HepG2 (cell line): ENCODE results near the gene TIMM13. TPM values are rescaled to one million over a fixed set of nuclear protein-coding genes. Genes with fewer than 3 reads are reported as not detected.
A peak's percentile ranks its signal among the peaks of the same experiment; 100 is the strongest.

ENCODE experiments used
- ATAD3A ChIP-seq: sonication (generic); formaldehyde crosslinking; IDR thresholded peaks from 2 replicates; pipeline ENCODE4 v1.4.0; 2020; ENCODE audit warnings: missing genetic modification reagents
- FOSL2 ChIP-seq: sonication (generic); formaldehyde crosslinking; IDR thresholded peaks from 2 replicates; pipeline ENCODE4 v1.4.0; 2020; ENCODE audit warnings: missing genetic modification reagents
- GABPB1 ChIP-seq: IDR thresholded peaks from 2 replicates; pipeline ENCODE4 v1.6.1; 2016; ENCODE audit warnings: mild to moderate bottlenecking, missing genetic modification reagents, moderate library complexity, missing compliant biosample characterization
- HOXA7 ChIP-seq: sonication (generic); formaldehyde crosslinking; IDR thresholded peaks from 2 replicates; pipeline ENCODE4 v1.8.1; 2022; ENCODE audit warnings: mild to moderate bottlenecking, missing genetic modification reagents, moderate library complexity
- KLF15 ChIP-seq: sonication (generic); formaldehyde crosslinking; IDR thresholded peaks from 2 replicates; pipeline ENCODE4 v1.8.1; 2023; ENCODE audit warnings: borderline replicate concordance, mild to moderate bottlenecking, inconsistent platforms, missing genetic modification reagents, mixed read lengths
- KLF16 ChIP-seq, 2 experiments: sonication (generic) in 1 of 2; formaldehyde crosslinking in 1 of 2; IDR thresholded peaks; 2 replicates each; pipeline versions ENCODE4 v1.6.1 to v1.8.0; 2016 to 2023; ENCODE audit warnings: missing genetic modification reagents in 2 of 2, missing compliant biosample characterization in 1 of 2
- MTA1 ChIP-seq: sonication (generic); formaldehyde crosslinking; IDR thresholded peaks from 2 replicates; pipeline ENCODE4 v1.4.0; 2020; ENCODE audit warnings: missing genetic modification reagents, mild to moderate bottlenecking, borderline replicate concordance
- NCOR1 ChIP-seq: fragments of 200-600 bp; sonication (generic); IDR thresholded peaks from 2 replicates; pipeline ENCODE4 v1.7.0; 2017; ENCODE audit warnings: antibody characterized with exemption, low read length, borderline replicate concordance
- NFE2 ChIP-seq: sonication (generic); formaldehyde crosslinking; IDR thresholded peaks from 2 replicates; pipeline ENCODE4 v1.4.0; 2020; ENCODE audit warnings: missing genetic modification reagents
- NR2F2 ChIP-seq: IDR thresholded peaks from 2 replicates; pipeline ENCODE4 v1.6.1; 2012; ENCODE audit warnings: low read depth, inconsistent platforms, borderline replicate concordance
- NRL ChIP-seq: sonication (generic); formaldehyde crosslinking; IDR thresholded peaks from 2 replicates; pipeline ENCODE4 v1.5.0; 2020; ENCODE audit warnings: missing genetic modification reagents, mild to moderate bottlenecking, moderate library complexity, borderline replicate concordance
- POLR2A ChIP-seq, 2 experiments: IDR thresholded peaks; 2 replicates each; pipeline ENCODE4 v1.6.1; 2011; ENCODE audit warnings: low read depth in 2 of 2, low read length in 2 of 2, mild to moderate bottlenecking in 1 of 2, moderate library complexity in 1 of 2; ENCODE audit not compliant: insufficient read depth in 1 of 2
- RARA ChIP-seq: IDR thresholded peaks from 2 replicates; pipeline ENCODE4 v1.6.1; 2016; ENCODE audit warnings: missing genetic modification reagents, missing compliant biosample characterization
- SALL1 ChIP-seq: sonication (generic); formaldehyde crosslinking; IDR thresholded peaks from 2 replicates; pipeline ENCODE4 v1.8.0; 2022; ENCODE audit warnings: mild to moderate bottlenecking, missing genetic modification reagents
- SKIL ChIP-seq: sonication (generic); formaldehyde crosslinking; IDR thresholded peaks from 2 replicates; pipeline ENCODE4 v1.8.0; 2022; ENCODE audit warnings: missing genetic modification reagents, mild to moderate bottlenecking, moderate library complexity, borderline replicate concordance
- SOX13 ChIP-seq, 3 experiments: fragments of 450-650 bp in 1 of 3; sonication (generic) in 1 of 3; formaldehyde crosslinking in 1 of 3; IDR thresholded peaks in 2 of 3; conservative IDR thresholded peaks in 1 of 3; 2 replicates each; pipeline versions ENCODE4 v1.5.0 to v1.6.1; 2016 to 2020; ENCODE audit warnings: antibody characterized with exemption in 1 of 3, mild to moderate bottlenecking in 1 of 3, missing compliant biosample characterization in 1 of 3, missing genetic modification reagents in 1 of 3, moderate library complexity in 1 of 3
- ZFP37 ChIP-seq: sonication (generic); formaldehyde crosslinking; IDR thresholded peaks from 2 replicates; pipeline ENCODE4 v1.4.0; 2020; ENCODE audit warnings: missing genetic modification reagents, borderline replicate concordance
- ZNF280D ChIP-seq: sonication (generic); formaldehyde crosslinking; IDR thresholded peaks from 2 replicates; pipeline ENCODE4 v1.5.1; 2020; ENCODE audit warnings: mild to moderate bottlenecking, missing genetic modification reagents
- ZNF292 ChIP-seq: sonication (generic); formaldehyde crosslinking; IDR thresholded peaks from 2 replicates; pipeline ENCODE4 v1.8.1; 2022; ENCODE audit warnings: mild to moderate bottlenecking, low read depth, missing genetic modification reagents, borderline replicate concordance
- ZNF501 ChIP-seq: sonication (generic); formaldehyde crosslinking; IDR thresholded peaks from 2 replicates; pipeline ENCODE4 v1.5.1; 2020; ENCODE audit warnings: mild to moderate bottlenecking, moderate library complexity, missing genetic modification reagents
- ZNF558 ChIP-seq: sonication (generic); formaldehyde crosslinking; IDR thresholded peaks from 2 replicates; pipeline ENCODE4 v1.9.0; 2022; ENCODE audit warnings: mild to moderate bottlenecking, missing genetic modification reagents, borderline replicate concordance
- ZNF605 ChIP-seq: sonication (generic); formaldehyde crosslinking; IDR thresholded peaks from 2 replicates; pipeline ENCODE4 v1.8.0; 2022; ENCODE audit warnings: mild to moderate bottlenecking, missing genetic modification reagents
- ZSCAN12 ChIP-seq: sonication (generic); formaldehyde crosslinking; IDR thresholded peaks from 2 replicates; pipeline ENCODE4 v1.9.0; 2021; ENCODE audit warnings: mild to moderate bottlenecking, missing genetic modification reagents
- polyA plus RNA-seq, 8 experiments: library from polyadenylated mRNA; depleted of rRNA in 3 of 8; stranded (reverse) in 7 of 8; unstranded in 1 of 8; fragments of >200 nt; fragmentation: Illumina TruSeq in 4 of 8; extraction: Trizol in 4 of 8; gene quantifications; 2 replicates each; pipeline versions ENCODE4 v1.2.1 to v1.2.3, GENCODE V29; 2011 to 2016; ENCODE audit warnings: low read depth in 4 of 8, missing spikeins in 1 of 8, mixed read lengths in 1 of 8; ENCODE audit not compliant: insufficient read depth in 1 of 8
- total RNA-seq, 5 experiments: library from RNA; depleted of rRNA; stranded (reverse); fragments of >200 nt; fragmentation: Illumina TruSeq; extraction: Trizol; gene quantifications; 2 replicates each; pipeline ENCODE4 v1.2.3, GENCODE V29; 2016; ENCODE audit warnings: low read depth in 1 of 5
- TF ChIP-seq, protein P1 (sequence below): IDR thresholded peaks from 2 replicates; pipeline ENCODE4 v1.6.1; 2016; ENCODE audit warnings: missing genetic modification reagents, missing compliant biosample characterization

TIMM13 gene
- total and polyA plus RNA-seq, 2 of the 13 experiments (the other 11 are each of a cell fraction or from before 2014, with no cell fraction given) = 48.4 to 108 TPM

GRCh38 chr19:2394442-2395292, 32.7 kb downstream of the TIMM13 start (continued):
- TF ChIP-seq ZNF280D (CRISPR knock-in tag) (0 out of 2 replicates have a peak, but pooled peaks have one; percentile 30), KLF16 (CRISPR knock-in tag; IDR thresholded peaks at IDR 0.05) (peak in 1 of 2 experiments; percentile 62; a peak in 2 of 4 replicates), ZNF501 (CRISPR knock-in tag) (no peak), KLF15 (no peak), SOX13 (IDR thresholded peaks at IDR 0.05) (no peak), SOX13 (CRISPR knock-in tag; conservative IDR thresholded peaks at IDR 0.05 in 1 of 2, IDR thresholded peaks at IDR 0.05 in 1 of 2) (peak in 1 of 2 experiments; percentile 54; a peak in 1 of 4 replicates), HOXA7 (CRISPR knock-in tag) (no peak), NCOR1 (peak; percentile 76; the same call in 1 of the 2 replicates), SKIL (no peak), ZNF605 (CRISPR knock-in tag) (no peak), ZNF292 (CRISPR knock-in tag) (peak; percentile 58; the same call in 1 of the 2 replicates), NR2F2 (no peak), FOSL2 (peak; percentile 64), POLR2A (IDR thresholded peaks at IDR 0.05; ENCODE audit: insufficient read depth in 1 of 2, low read depth in 2 of 2, low read length in 2 of 2) (peak in 1 of 2 experiments; percentile 27; a peak in 1 of 4 replicates), NRL (CRISPR knock-in tag) (no peak), ZSCAN12 (CRISPR knock-in tag) (no peak), ZNF558 (CRISPR knock-in tag) (no peak), ATAD3A (CRISPR knock-in tag) (no peak), MTA1 (no peak), RARA (CRISPR knock-in tag) (peak; percentile 74), SALL1 (CRISPR knock-in tag) (peak; percentile 99), GABPB1 (peak; percentile 29; the same call in 1 of the 2 replicates), NFE2 (CRISPR knock-in tag) (no peak), ZFP37 (CRISPR knock-in tag) (no peak)
- TF ChIP-seq, protein P1, sequence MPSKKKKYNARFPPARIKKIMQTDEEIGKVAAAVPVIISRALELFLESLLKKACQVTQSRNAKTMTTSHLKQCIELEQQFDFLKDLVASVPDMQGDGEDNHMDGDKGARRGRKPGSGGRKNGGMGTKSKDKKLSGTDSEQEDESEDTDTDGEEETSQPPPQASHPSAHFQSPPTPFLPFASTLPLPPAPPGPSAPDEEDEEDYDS = peak; percentile 33; the same call in 1 of the 2 replicates
